ENCODE results near the gene EGLN2. TPM values are rescaled to one million over a fixed set of nuclear protein-coding genes. Genes with fewer than 3 reads are reported as not detected.

The EGLN2 gene
- total and polyA plus RNA-seq, 10 of the 15 experiments (the other 5 are each of a cell fraction or from before 2014, with no cell fraction given) = 8.6 to 93.0 (median 66.8) TPM

DNA sequence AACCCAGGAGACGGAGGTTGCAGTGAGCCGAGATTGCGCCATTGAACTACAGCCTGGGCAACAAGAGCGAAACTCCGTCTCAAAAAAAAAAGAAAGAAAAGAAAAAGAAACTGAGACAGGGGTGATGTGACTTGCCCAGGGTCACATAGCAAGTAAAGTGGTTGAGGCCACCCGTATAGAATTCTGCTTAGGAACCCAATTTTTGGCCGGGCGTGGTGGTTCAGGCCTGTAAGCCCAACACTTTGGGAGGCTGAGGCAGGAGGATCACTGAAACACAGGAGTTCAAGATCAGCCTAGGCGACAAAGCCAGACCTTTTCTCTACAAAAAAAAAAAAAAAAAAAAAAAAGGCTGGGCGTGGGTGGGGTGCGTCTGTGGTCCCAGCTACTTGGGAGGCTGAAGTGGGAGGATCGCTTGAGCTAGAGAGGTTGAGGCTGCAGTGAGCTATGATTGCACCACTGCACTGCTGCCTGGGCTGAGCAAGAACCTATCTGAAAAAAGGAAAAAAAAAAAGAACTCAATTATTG, 46.7 kb upstream of the EGLN2 start:
- H3K9ac ChIP-seq (ENCODE audit: control insufficient read depth, insufficient read depth, low read length) = peak overlapping the region; percentile 99
- WGBS (ENCODE audit: insufficient coverage, insufficient replicate concordance, low lambda C conversion rate, missing lambda C conversion rate) = 0% methylated on average over 9 of the region's 12 CpGs
- FAIRE-seq (no peak), ATAC-seq (no peak), DNase-seq (ENCODE audit: low read depth, low spot score) (no peak)
- in situ Hi-C loops (cut with MboI) = no loop called here
- H2AFZ ChIP-seq (ENCODE audit: control insufficient read depth, low read depth, low read length) = no peak overlapping the region
- no peaks in the 10 kb centered on the region for H3K27me3 ChIP-seq (replicated peaks in 1 of 2; ENCODE audit: control insufficient read depth in 2 of 2, insufficient read depth in 2 of 2, low read length in 1 of 2)
- intact Hi-C loops (cut with micrococcal nuclease; ENCODE audit: unreplicated experiment) = loop anchor here (5.0 kb wide), 1 partner anchor 90 kb away; no protein-coding TSS in a partner anchor
- POLR2A ChIA-PET = interaction anchor here (0.6 to 9.5 kb wide), 13 partner anchors 9 to 1276 kb away, joined by 3 to 331 read pairs (median 7); partner anchors contain the start of genes EGLN2, ITPKC, MIA and RAB4B
- H4K20me1 ChIP-seq (ENCODE audit: control insufficient read depth, insufficient read depth) = peaks cover 14% of the 10 kb centered on the region
- peak overlapping the region; percentile 86 for H3K4me2 ChIP-seq (ENCODE audit: control insufficient read depth, insufficient read depth)
- CTCF ChIA-PET = interaction anchor here (0.7 to 9.0 kb wide), 9 partner anchors 9 to 89 kb away, joined by 3 to 72 read pairs (median 5); partner anchors contain the start of genes EGLN2 and RAB4B
- H3K79me2 ChIP-seq (ENCODE audit: control insufficient read depth, insufficient read depth, low read length) = peaks cover 86% of the 10 kb centered on the region
- H3K27ac ChIP-seq (ENCODE audit: control insufficient read depth, insufficient read depth) = peak overlapping the region; percentile 98
- peaks cover 27% of the 10 kb centered on the region for H3K4me1 ChIP-seq (ENCODE audit: control insufficient read depth, insufficient read depth, low read length)
- no peaks in the 10 kb centered on the region for H3K9me3 ChIP-seq (replicated peaks; ENCODE audit: control insufficient read depth, insufficient read depth, low read length)
- no TSS peak for BruUV-seq (replicated peaks)
- TF ChIP-seq EGR1 (IDR thresholded peaks at IDR 0.05; ENCODE audit: borderline replicate concordance in 1 of 2, low read depth in 2 of 2, low read length in 2 of 2) (peak in 1 of 2 experiments; percentile 61; a peak in 1 of 3 replicates), ZNF384 (IDR thresholded peaks at IDR 0.05; ENCODE audit: borderline replicate concordance, low read depth, low read length) (peak; percentile 61; the same call in 1 of the 2 replicates), HDGF (IDR thresholded peaks at IDR 0.05) (peak; percentile 16; the same call in 1 of the 2 replicates), RAD21 (IDR thresholded peaks at IDR 0.05; ENCODE audit: insufficient read depth, low read depth, low read length) (no peak)
- H3K4me3 ChIP-seq = peak overlapping the region; percentile 94
- RAD21 ChIA-PET (ENCODE audit: unreplicated experiment) = interaction anchor here (0.7 to 16.3 kb wide), 10 partner anchors 24 to 89 kb away, joined by 3 to 291 read pairs (median 6); partner anchors contain the start of genes COQ8B, EGLN2, ITPKC and MIA
- H3K36me3 ChIP-seq (ENCODE audit: control insufficient read depth in 2 of 2, insufficient read depth in 2 of 2, low read length in 1 of 2) = peaks cover 2 to 18% of the 10 kb centered on the region in 2 experiments; a peak in 3 of 4 replicates
- SMC1A ChIA-PET (ENCODE audit: uncharacterized antibody, unreplicated experiment) = interaction anchor here (0.8 to 13.2 kb wide), 9 partner anchors 8 to 91 kb away, joined by 3 to 256 read pairs (median 6); partner anchors contain the start of genes COQ8B, EGLN2, ITPKC and MIA
